ENCODE measurements around the gene EOLA2.
"Not testable (repeated sequence)": the region's sequence is repeated elsewhere in the genome, so short reads cannot be mapped to it uniquely, and the experiment has no call there.

DNA sequence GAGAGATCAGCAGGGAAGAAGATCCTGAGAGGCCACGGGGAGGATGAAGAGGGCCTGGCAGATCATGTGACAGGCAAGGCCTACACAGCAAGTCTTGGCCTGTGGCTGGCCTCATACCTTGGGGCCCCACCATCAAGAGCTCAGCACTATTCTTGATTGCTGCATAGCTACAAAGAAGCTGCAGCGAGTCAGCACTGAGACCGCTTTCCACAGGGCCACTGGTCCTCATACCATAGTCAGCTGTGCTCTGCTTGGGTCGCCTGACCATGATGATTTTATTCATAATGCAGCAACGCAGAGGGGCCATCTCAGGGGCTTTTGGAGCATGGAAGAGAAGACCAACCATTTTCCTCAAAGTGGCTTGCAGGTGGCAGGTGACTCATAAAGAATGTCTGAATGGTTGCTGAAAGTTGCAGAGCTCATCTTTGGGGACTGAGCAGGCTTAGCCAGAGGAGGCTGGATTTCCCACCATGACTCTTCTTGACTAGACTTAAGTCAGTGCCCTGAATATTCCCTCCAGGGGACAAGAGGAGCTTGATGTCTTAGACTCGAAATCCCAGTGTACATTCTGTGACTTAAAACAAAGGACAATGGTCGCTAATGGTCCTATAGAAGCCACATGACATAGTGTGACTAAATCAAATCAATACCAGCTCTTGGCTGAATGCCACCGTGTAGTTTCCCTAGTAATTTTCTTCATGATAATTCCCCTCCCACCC lies 10.9 kb downstream of the EOLA2 start:
- not testable (repeated sequence) for TF ChIP-seq POLR2A (IDR thresholded peaks at IDR 0.05; ENCODE audit: low read depth, low read length); TAF1 (IDR thresholded peaks at IDR 0.05; ENCODE audit: borderline replicate concordance, low read depth, low read length); POLR2AphosphoS5 (IDR thresholded peaks at IDR 0.05; ENCODE audit: low read depth, low read length)

All from GM12892 (cell line).